Measurements from ENCODE around the gene SENP3.
A peak's percentile ranks its signal among the peaks of the same experiment; 100 is the strongest.

Gene SENP3
- 13.3 to 22.2 reads per million in 2 experiments for total RNA-seq

- peak; percentile 88 for DNase-seq (ENCODE audit: low read depth)
These were observed at the start of gene SENP3 for GRCh38 chr17:7561589-7562207. Gene SENP3, plus strand, starts transcription at chr17:7561919. Its CDS starts 1,158 bp downstream, at chr17:7563077.

- DNase-seq (ENCODE audit: low read depth) = no peak
These were observed 49.6 kb upstream of the SENP3 start for GRCh38 chr17:7512105-7512504.

- DNase-seq (ENCODE audit: low read depth) = no peak
These were observed 48.7 kb upstream of the SENP3 start for GRCh38 chr17:7512824-7513540.

- no peak for DNase-seq (ENCODE audit: low read depth)
These were observed 47.8 kb upstream of the SENP3 start for GRCh38 chr17:7513850-7514419.

GRCh38 chr17:7515911-7516610 lies 45.7 kb upstream of the SENP3 start:
- no peak for DNase-seq (ENCODE audit: low read depth)

GRCh38 chr17:7523033-7523432 lies 38.7 kb upstream of the SENP3 start:
- peak; percentile 31 for DNase-seq (ENCODE audit: low read depth)

GRCh38 chr17:7528842-7529241 lies 32.9 kb upstream of the SENP3 start:
- no peak for DNase-seq (ENCODE audit: low read depth)

GRCh38 chr17:7530023-7530900 lies 31.5 kb upstream of the SENP3 start:
- no peak for DNase-seq (ENCODE audit: low read depth)

- DNase-seq (ENCODE audit: low read depth) = no peak
These were observed 23.7 kb upstream of the SENP3 start for GRCh38 chr17:7538050-7538449.

- no peak for DNase-seq (ENCODE audit: low read depth)
These were observed 22.7 kb upstream of the SENP3 start for GRCh38 chr17:7538891-7539545.

- no peak for DNase-seq (ENCODE audit: low read depth)
These were observed 20.6 kb upstream of the SENP3 start for GRCh38 chr17:7541074-7541621.

- no peak for DNase-seq (ENCODE audit: low read depth)
These were observed 16.8 kb upstream of the SENP3 start for GRCh38 chr17:7544911-7545310.

GRCh38 chr17:7548585-7549400 lies 12.9 kb upstream of the SENP3 start, which contains the start of gene TNFSF12:
Gene TNFSF12, plus strand, starts transcription at chr17:7549058. Its CDS starts 96 bp downstream, at chr17:7549154.
- DNase-seq (ENCODE audit: low read depth) = peak; percentile 26

GRCh38 chr17:7549401-7550055 lies 12.2 kb upstream of the SENP3 start:
- DNase-seq (ENCODE audit: low read depth) = peak; percentile 12

- DNase-seq (ENCODE audit: low read depth) = no peak
These were observed 11.4 kb upstream of the SENP3 start for GRCh38 chr17:7550344-7550743.

GRCh38 chr17:7551396-7551795 lies 10.3 kb upstream of the SENP3 start:
- DNase-seq (ENCODE audit: low read depth) = no peak

- no peak for DNase-seq (ENCODE audit: low read depth)
These were observed 9.1 kb upstream of the SENP3 start for GRCh38 chr17:7552621-7553051.

- DNase-seq (ENCODE audit: low read depth) = no peak
These were observed 8.4 kb upstream of the SENP3 start for GRCh38 chr17:7553356-7553755.

- no peak for DNase-seq (ENCODE audit: low read depth)
These were observed 6.3 kb upstream of the SENP3 start for GRCh38 chr17:7555320-7555948.
